ENCODE results near the gene TCFL5.

DNA sequence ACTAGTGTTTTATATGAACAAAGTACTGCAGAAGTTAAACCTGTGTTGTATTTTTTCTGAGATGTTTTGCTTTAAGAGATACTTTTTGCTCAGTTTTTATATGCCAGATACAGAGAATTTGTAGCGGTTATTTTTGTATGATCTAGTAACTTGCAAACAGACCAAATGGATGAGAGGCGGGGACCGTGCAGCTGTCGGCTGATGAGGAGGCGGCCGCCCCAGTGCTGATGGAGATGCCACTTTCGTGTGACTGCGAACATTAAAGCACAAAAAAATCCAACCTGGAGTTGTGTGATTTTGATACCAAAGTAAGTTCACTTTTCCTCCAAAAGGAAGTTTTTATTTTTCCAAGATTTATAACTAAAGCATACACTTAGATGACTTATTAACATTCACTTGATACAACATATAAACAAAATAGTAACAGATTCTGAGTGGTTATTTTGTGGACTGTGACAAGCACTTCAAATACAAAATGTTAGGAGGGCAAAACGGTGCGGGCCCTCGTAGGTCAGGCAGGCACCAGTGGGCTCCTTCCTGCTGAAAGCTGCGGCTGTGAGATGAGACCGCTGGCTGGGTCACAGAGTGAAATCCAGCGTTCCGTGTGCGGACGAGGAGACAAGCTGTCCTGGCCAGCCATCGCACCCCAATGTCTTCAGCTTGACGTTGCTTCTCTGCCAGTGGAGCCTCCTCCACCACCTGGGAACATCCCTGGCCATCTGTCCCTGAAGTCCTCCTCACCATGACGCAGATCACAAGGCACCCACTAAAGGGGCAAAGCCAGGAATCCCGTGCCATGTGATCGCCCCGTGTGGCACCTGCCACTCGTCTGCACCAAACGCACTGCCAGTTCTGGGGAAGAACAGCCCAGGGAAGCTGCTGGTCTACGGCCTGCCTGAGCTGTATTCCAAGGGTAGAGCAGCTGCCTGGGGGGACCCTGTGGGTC is 61.0 kb downstream of the TCFL5 start:
- no peak for TF ChIP-seq POLR2A (IDR thresholded peaks at IDR 0.05)
- no peak for TF ChIP-seq POLR2AphosphoS5 (IDR thresholded peaks at IDR 0.05; ENCODE audit: insufficient read depth in 1 of 2, low read depth in 1 of 2)

Data from vagina (tissue), 2 donors.